ENCODE results near the gene CEP350. TPM values are rescaled to one million over a fixed set of nuclear protein-coding genes. Genes with fewer than 3 reads are reported as not detected.

CEP350 gene, protein sequence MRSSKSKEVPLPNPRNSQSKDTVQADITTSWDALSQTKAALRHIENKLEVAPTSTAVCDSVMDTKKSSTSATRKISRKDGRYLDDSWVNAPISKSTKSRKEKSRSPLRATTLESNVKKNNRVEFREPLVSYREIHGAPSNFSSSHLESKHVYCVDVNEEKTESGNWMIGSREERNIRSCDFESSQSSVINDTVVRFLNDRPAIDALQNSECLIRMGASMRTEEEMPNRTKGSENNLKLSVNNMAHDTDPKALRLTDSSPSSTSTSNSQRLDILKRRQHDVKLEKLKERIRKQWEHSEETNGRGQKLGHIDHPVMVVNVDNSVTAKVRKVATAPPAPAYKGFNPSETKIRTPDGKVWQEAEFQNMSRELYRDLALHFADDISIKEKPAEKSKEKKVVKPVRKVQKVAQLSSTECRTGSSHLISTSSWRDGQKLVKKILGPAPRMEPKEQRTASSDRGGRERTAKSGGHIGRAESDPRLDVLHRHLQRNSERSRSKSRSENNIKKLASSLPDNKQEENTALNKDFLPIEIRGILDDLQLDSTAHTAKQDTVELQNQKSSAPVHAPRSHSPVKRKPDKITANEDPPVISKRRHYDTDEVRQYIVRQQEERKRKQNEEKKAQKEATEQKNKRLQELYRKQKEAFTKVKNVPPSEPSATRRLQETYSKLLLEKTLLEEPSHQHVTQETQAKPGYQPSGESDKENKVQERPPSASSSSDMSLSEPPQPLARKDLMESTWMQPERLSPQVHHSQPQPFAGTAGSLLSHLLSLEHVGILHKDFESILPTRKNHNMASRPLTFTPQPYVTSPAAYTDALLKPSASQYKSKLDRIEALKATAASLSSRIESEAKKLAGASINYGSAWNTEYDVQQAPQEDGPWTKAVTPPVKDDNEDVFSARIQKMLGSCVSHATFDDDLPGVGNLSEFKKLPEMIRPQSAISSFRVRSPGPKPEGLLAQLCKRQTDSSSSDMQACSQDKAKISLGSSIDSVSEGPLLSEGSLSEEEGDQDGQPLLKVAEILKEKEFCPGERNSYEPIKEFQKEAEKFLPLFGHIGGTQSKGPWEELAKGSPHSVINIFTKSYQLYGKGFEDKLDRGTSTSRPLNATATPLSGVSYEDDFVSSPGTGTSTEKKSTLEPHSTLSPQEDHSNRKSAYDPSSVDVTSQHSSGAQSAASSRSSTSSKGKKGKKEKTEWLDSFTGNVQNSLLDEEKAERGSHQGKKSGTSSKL (N-terminal part only)
- 18.3 and 23.6 TPM in 2 replicates for polyA plus RNA-seq (2014; cell fraction: cytosol; rRNA removed)
- 16.1 and 16.9 TPM in 2 replicates for polyA plus RNA-seq (2014; cell fraction: nucleus; rRNA removed)

DNA sequence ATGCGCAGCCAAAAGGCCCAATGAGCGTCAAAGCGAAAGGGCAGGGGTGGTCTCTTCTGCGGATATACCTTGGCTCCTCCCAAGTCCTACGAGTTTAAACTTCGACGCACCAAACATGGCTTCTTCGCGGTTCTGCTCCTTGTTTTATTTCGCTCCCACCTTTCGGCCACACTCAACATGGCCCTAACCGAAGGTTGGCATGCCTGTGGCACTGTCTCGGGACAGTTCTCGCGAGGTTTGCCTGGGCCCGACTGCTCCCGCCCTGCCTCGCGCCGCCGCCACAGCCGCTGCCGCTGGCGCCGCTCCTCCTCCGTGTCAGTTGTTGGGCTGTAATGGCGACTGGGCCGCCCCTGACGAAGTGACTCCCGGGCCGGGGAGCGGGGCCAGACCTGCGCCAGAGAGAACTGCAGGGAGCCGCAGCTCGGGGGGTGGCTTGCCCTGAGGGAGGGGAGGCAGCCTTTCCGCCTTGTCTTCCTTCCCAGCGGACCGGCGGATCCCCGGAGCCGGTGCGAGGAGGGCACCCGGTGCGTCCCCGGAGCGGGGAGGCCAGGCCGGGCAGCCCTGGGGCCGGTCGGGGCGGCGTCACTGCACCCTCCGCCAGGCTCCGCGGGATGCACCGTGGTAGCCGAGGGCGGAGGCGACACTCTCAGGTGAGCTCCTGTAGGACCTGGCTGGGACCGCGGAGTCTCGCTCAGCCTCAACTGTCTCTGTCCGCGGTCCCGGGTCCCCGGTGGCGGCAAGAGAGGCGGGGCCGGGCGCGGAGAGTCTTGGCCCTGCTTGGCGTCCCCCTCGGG is at the start of gene CEP350:
Gene CEP350, plus strand, starts transcription at position 318 of the 794 bp plus-strand sequence. CDS start 31,372 bp downstream, outside the sequence.
- peak; percentile 99 for DNase-seq (ENCODE audit: low spot score)

DNA sequence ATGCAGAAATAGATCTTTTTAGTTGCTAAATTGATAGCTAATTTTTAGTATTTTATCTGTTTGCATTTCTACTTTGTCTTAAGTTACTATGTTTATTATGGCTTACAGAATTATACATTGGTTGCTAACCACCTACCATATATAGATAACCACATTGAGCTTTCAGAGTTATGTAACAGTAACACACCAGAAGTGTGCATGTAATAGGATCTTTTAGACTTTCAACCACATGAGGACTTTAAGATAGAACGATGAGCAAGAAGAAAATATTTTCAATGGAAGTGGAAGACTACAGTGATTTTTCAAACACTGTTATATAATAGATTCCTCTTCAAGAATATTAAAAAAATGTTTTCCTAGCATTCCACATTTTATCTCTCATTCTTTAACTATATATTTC is 43.7 kb upstream of the CEP350 start:
- DNase-seq (ENCODE audit: low spot score), result no peak

DNA sequence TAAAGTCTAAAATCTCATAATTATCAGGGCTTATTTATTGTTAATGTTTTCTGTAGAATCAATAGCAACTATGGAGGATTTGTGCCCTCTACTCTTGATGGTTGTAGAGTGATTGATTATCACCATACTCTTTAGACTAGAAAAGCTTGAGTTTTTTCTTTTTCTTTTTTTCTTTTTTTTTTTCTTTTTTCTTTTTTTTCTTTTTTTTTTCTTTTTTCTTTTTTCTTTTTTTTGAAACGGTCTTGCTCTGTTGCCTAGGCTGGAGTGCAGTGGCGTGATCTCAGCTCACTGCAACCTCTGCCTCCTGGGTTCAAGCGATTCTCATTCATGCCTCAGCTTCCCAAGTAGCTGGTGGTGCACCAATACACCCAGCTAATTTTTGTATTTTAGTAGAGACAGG is 42.8 kb upstream of the CEP350 start:
- no peak for DNase-seq (ENCODE audit: low spot score)

DNA sequence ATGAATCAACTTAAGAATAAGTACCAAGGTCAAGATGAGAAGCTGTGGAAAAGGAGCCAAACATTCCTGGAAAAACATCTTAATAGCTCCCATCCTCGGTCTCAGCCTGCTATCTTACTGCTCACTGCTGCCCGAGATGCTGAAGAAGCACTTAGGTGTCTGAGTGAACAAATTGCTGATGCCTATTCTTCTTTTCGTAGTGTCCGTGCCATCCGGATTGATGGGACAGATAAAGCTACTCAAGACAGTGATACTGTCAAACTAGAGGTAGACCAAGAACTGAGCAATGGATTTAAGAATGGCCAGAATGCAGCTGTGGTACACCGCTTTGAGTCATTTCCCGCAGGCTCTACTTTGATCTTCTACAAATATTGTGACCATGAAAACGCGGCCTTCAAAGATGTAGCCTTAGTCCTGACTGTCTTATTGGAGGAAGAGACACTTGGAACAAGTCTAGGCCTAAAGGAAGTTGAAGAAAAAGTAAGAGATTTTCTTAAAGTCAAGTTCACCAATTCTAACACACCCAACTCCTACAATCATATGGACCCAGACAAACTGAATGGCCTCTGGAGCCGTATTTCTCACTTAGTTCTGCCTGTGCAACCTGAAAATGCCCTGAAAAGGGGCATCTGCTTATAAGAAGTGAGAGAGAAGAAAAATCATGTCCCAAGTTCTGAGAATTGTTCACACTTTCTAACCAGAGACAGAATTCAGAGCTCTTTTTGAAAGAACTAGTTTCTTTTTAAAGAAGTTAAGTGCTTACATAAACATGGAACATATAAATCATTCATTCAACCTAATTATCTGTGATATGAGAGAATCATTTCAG is 36.8 kb upstream of the CEP350 start:
- DNase-seq (ENCODE audit: low spot score), result no peak

DNA sequence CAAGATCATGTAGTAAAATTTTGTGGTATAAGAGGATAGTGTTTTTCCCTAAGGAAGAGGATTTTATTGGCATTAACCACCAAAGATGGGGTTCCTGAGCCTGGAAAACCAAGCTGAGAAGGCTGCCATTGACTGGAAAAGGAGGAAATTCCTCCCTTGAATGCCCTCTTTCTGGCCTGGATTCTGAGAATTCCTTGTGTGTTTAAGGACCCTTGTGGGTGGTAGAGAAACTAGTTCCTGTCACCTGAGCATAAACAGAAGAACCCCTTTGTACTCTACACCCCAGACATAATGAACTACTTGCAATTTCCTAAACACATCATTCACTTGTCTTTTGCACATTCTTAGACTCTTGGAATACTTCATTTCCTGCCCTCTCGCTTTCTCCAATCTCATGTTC is 33.1 kb upstream of the CEP350 start:
- DNase-seq (ENCODE audit: low spot score), result no peak

DNA sequence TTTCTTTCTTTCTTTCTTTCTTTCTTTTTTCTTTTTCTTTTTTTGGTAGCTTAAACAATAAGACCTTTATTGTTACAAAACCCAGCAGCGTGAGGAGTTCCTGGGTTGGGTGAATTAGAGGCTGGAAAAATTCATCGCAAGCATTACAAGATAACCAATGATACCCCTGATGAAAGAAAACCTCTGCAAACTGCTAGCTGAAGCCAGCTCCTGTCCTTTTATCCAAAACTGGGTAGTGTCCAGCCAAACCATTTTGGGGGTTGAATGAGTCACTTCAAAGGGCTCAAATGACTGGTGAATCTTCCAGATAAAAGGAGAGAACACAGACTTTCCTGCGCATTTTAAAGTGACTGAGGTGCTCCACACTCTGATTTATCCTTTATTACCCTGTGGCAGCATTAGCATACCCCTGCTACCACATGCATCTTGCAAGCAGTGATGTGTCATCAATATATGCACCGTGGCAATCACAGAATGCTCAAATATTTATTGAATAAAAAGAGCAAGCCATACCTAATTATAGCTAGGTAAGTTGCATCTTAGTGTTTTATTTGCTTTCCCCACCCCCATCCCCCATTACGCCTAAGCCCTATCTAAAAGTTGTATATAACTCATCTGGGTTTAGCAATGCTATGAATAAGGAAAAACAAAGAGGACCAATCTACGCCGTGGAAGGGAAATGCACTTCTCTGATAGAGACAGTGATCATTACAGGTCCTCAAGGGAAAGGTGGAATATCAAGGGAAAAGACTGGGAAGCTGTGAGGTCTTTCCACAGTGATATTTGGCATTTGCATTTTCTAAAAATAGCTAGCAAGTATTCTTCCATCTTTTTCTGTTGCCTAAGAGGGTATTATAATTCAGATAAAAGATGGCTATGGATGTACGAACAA is 32.4 kb upstream of the CEP350 start:
- no peak for DNase-seq (ENCODE audit: low spot score)

DNA sequence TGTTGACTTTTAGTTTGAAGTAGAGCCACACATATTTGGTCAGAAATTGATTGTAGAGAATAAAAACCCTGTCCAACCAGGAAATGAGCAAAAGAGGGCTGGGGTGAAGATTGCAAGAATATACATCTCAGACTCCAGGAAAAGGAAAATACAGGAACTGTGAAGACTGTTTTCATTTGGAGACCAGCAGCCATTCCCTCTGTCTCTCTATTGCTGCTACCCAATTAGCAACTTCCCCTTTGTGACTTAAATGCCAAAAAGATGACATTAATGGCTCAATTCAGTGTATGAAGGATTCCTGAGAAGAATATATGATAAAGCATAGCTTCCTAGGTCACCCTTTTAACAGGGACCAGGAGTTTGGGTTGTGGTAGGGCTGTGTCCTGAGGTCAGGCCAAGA is 31.6 kb upstream of the CEP350 start:
- DNase-seq (ENCODE audit: low spot score), result no peak

DNA sequence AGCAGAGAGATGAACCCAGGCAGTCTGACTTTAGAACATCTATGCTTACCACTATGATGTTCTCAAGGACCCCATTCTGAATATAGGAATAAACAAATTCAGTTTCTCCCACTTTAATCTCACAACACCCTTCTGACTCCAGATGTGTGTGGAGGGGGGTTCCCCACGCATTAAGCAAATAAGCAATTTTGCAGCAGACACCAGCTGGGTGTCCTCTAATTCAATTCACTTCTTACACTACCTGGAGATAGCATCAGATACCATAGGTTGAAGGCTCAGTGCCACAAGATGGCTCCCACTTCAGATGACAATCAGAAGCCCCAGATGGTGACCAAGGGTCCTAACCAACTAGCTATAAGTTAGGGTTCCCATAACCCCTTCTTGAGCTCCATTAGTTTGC is 30.3 kb upstream of the CEP350 start:
- DNase-seq (ENCODE audit: low spot score), result peak; percentile 56

DNA sequence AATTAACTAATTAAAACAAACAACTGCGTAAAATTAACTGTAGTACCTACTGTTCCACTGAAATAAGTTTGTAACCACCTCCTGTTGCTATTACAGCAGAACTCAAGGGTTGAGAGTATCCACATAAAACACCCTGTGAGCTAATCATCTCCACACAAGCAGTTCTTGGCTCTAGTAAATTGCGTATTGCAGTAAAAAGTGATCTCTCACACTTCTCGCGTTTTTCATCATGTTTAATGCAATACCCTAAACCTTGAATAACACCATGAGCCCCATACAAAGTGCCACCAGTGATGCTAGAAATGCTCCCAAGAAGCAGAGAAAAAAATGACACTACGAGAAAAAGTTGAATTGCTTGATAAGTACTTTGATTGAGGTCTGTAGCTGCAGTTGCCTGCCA is 29.3 kb upstream of the CEP350 start:
- DNase-seq (ENCODE audit: low spot score), result no peak

DNA sequence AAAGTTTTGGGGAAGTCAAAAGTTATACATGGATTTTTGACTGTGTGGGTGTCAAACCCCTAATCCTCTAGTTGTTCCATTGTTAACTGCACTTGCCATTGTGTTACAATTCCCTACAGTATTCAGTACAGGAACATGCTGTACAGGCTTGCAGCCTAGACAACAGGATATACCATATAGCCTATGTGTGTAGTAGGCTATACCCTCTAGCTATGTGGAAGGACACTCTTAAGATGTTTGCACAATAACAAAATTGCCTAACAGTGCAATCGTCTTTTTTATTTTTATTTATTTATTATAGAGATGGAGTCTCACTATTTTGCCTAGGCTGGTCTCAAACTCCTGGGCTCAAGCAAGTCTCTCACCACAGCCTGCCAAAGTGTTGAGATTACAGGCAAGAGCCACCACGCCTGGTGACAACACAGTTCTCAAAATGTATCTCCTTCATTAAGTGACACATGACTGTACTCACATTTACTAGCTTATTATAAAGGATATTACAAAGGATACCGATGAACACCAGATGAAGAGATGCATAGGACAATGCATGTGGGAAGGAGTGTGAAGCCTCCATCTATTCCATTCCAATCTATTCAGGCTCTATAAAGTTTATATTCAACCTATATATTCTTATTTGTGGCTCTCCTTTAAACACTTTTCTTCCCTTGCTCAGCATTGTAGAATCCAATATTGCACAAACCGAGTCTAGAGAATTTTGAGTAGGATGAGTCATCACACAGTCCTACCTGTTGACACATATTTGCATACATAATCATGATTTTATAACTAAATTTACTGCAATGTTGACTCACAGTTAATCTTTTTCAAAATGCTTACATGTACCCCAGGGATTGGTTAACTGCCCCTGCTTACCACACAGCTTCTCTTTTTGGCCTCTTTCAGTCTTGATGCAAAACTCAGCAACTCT is 28.4 kb upstream of the CEP350 start:
- no peak for DNase-seq (ENCODE audit: low spot score)

DNA sequence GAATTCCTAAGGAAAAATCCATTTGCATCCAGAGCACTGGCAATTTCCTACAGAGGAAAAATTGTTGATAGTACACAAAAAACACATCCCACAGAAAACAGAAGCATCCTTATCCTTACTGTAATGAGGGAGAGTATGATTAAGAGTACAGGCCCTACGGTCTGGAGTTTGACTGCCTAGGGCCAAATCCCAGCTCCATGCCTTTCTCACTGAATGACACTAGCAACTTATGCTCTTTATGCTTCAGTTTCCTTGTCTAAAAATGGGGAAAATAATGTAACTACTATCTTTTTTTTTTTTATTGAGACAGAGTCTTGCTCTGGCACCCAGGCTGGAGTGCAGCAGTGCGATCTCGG is 27.8 kb upstream of the CEP350 start:
- DNase-seq (ENCODE audit: low spot score), result no peak

DNA sequence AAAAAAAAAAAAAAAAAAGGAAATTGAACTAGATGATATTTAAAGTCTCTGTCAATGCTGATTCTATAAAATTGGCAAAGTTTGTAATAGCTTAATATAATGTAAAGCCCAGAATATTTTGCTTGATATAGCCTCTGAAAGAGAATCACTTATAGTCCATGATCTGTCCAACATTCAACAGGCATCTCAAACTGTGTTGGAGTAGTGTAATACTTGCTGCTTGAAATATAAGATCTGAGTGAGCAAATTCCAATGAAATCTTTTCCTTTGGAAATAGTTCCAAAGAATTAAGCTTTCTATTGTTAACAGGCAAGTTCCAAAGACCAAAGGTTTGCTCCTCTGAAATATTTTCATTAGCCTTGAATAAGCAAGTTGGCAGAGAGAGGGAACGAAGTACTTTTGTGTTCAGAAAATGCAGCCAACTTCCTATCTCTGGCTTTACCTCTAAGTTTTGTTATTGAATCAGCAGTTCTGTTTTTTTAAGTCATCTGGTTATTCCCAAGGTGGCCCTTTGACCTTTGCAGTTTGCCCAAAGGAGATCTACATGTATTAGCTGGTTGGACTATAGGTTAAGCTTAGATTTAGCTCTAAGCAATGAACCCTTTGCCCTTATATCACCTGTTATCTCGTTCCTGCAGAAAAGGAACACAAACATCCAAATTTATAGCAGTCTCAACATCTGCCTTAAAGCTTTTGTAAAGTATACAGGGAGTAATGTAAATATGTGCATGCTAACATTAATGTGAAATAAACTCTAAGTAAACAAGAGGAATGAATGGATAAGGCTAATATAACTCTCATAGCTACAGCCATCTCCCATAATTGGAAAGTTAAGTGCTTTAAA is 24.4 kb upstream of the CEP350 start:
- DNase-seq (ENCODE audit: low spot score), result peak; percentile 35

DNA sequence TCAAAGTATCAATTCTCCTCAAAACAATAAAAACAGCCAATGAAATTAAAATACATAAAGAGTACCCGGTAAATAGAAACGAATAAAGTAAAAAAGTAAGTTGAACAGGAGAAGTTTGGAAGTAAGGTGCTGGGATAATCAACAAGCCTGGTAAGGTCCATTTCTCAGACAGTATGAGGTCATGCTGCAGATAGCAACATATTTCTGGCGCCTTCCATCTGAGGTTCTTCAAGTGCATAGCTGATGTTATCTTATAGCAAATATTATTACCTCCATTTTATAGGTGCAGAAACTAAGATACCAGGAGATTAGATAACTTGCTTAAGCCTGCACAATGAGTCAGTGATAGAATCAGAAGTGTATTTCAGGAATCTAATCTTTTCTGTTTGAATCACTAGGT is 23.7 kb upstream of the CEP350 start:
- DNase-seq (ENCODE audit: low spot score), result peak; percentile 83

DNA sequence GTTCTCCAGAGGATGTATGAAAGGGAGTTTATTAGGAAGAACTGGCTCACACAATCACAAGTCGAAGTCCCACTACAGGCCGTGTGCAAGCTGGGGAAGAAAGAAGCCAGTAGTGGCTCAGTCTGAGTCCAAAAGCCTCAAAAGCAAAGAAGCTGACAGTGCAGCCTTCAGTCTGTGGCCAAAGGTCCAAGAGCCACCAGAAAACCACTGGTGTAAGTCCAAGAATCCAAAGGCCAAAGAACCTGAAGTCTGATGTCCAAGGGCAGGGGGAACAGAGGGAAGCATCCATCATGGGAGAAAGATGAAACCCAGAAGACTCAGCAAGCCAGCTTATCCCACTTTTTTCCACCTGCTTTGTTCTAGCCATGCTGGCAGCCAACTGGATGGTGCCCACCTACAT is 21.4 kb upstream of the CEP350 start:
- DNase-seq (ENCODE audit: low spot score), result no peak

DNA sequence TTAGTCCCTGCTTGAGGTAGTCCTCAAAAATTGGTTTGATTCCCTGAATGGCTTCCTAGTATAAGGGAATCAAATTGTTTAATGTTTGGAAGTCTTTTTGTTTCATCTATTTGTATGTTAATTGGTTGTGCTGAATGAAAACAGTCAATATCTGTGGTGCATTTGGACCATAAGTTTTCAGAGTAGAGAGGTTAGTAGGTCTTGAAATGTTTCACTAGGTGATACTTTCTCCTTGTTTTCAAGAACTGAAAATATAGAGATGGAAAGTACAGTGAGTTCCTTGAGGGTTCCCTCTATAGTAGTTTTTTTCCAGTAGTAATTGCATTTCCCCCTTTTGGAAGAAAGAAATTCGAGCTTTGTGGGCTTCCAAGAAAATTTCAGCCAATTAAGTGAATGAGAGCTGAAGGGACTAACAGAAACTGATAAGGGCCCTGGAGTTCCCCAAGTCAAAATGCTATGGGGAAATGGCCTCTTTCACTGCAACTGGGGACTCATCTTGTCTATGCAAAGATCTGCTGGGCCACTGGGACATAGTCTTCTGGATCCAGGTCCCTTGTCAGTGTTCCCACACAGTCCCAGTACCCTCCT is 18.6 kb upstream of the CEP350 start:
- DNase-seq (ENCODE audit: low spot score), result no peak

DNA sequence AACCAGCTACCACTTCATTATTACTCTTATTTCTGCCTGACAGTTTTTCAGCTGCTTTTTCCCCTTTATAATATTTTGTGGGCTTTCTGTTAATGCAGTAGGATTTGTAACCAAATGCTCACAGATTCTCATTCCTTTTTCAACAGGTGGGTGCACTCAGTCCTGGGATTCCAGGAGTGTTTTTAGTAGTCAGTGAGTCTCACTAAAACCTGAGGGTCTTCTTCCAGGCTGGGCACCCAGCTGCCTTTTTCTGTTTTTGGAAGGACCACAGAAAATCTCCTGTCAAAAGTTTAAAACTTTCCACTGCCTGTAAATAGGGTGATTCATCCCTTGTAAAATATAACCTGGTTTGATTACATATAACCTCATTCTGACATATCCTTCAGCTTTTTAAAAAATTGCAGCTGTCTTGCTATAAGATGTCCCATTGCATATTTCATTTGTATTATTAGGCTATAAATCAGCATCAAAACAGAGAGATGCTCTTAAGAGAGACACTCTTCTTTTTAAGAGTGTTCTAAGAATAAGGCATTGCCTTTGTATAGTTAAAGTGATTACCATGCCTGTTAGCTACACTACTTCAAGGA is 16.8 kb upstream of the CEP350 start:
- DNase-seq (ENCODE audit: low spot score), result no peak
